Peyer's patch (tissue), 4 donors: ENCODE results near the gene SPC24.

Experiments
- CTCF ChIP-seq, 6 experiments: fragments of 450-650 bp in 4 of 6; fragments of 200-600 bp in 2 of 6; sonication (generic) in 1 of 6; IDR thresholded peaks; one replicate each; pipeline ENCODE4 v1.5.1; 2017 to 2019; ENCODE audit warnings: antibody characterized with exemption in 6 of 6, mild to moderate bottlenecking in 3 of 6, moderate library complexity in 1 of 6
- POLR2A ChIP-seq, 2 donors: fragments of 450-650 bp; IDR thresholded peaks; one replicate each; pipeline ENCODE4 v1.5.1; 2017; ENCODE audit warnings: antibody characterized with exemption in 2 of 2, mild to moderate bottlenecking in 2 of 2, moderate library complexity in 2 of 2

GRCh38 chr19:11106477-11106876 lies 49.1 kb downstream of the SPC24 start:
- no peak for TF ChIP-seq POLR2A (IDR thresholded peaks at IDR 0.05)
- TF ChIP-seq CTCF (IDR thresholded peaks at IDR 0.05): peak in 1 of 6 experiments; percentile 7
